NCI-H1105 (cell line): ENCODE data around the gene ZXDC.

Source experiments
- DNase-seq: peaks from one replicate; lab custom pipeline; 2025; lab: John Stamatoyannopoulos, UW

The ZXDC gene

GRCh38 chr3:126452213-126452612, 23.5 kb downstream of the ZXDC start:
- no peak for DNase-seq

DNA sequence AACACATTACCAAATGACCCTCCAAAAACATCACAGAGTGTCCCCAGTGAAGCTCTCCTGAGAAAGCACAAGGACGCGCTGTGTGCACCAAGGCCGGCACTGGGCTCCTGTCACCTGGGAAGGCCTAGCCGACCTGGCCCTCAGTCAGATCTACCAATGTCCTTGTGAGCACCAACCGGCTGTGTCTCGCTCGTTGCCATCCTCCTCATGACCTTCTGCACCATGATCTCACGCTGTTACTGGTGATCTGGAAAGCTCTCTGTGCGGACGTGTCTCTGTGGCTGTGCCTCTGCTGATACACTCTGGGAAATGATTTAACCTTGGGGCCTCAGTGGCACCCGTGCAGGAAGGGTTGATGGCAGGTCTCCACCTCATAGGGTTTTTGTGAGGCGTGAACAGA, 24.2 kb downstream of the ZXDC start:
- no peak for DNase-seq

- DNase-seq: no peak
Measured at GRCh38 chr3:126450744-126451143, 24.9 kb downstream of the ZXDC start.

- no peak for DNase-seq
Measured at GRCh38 chr3:126450219-126450618, 25.5 kb downstream of the ZXDC start.

- DNase-seq: no peak
Measured at GRCh38 chr3:126449621-126450051, 26.1 kb downstream of the ZXDC start.

GRCh38 chr3:126448893-126449180, 26.9 kb downstream of the ZXDC start:
- DNase-seq: no peak

DNA sequence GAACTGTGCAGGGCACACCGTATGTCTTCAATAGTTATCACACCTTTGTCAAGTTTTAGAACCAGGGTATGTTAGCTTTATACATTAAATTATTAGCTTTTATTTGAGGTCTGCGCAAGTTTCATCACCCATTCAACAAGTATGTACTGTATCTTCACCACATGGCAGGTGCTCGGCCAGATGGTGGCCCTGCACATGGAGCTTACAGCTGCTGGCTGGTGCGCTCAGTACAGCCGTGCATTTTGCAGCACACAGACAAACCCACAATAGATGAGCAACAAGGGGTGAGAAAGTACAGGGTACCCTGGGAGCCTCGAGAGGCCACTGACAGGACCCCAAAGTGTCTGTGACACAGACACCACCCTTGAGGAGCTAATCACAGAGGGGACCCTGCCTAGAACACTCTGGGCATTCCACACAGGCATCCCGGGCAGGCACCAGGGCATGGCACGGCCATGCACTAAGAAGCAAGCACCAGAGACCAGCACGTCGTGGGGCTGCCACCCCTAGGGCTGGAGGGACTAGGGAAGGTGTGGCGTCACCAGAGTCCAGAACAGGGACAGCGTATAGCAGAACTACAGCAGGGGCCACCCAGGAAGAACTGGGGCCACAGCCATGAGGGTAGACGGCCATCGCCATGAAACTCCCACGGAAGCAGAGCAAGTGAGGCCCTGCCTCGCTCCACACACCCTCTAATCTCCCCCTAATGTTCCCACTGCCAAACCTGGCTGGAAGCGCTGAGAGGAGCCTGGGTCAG, 27.4 kb downstream of the ZXDC start:
- DNase-seq: no peak

- no peak for DNase-seq
Measured at GRCh38 chr3:126447456-126448106, 28.1 kb downstream of the ZXDC start.

DNA sequence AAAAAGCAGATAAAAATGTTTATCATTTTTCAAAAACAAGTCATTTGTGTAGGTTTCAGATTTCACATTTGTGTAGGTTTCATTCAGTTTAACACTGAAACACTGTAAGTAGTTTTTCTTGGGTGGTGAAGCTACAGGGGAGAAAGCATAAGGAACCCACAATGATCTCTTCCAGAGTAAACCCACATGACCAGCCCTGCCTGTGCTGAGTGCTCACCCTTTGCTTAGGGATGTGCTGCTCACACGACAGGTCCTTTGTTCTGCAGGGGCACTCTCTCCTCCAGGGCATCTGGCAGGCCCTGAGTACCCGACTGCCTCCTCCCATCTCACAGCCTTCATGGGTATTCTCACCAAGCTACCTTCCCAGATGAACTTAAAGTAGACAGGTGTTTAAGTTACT, 28.9 kb downstream of the ZXDC start:
- no peak for DNase-seq

DNA sequence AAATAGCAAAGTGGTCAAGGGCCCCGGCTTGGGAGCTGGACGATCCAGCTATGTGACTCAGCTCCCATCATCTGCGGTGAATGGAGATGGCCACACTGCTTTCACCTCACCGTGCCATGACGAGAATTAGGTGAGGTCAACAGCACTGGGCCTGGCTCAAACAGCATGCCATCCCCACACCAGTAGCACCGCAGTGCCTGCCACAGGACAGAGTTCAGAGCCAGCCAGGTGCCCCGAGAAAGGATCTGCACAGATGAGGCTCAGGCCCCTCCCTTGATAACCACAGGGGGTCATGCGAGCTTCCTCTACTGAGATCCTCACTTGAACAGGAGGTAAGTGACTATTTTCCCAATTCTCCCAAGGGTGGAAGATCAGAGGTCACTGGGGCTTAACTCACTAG, 29.4 kb downstream of the ZXDC start:
- no peak for DNase-seq

DNA sequence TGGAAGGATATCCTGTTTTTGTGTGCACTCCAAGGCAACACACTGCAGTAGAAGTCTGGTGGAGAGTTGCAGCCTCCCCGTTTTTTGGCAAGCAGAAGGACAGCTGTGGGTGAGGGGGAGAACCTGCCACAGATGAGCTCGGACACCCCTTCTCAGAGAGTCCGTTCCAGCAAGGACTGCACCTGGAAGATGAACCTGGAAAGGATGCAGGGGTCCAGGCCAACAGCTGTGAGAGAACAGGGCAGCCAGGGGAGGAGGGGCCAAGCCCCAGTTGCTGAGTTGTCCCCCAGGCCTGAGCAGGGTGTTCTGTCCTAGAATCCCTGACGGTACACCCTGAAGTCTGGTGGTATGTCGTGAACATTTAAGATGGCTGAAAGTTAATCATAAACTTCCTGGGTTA, 30.2 kb downstream of the ZXDC start:
- no peak for DNase-seq

DNA sequence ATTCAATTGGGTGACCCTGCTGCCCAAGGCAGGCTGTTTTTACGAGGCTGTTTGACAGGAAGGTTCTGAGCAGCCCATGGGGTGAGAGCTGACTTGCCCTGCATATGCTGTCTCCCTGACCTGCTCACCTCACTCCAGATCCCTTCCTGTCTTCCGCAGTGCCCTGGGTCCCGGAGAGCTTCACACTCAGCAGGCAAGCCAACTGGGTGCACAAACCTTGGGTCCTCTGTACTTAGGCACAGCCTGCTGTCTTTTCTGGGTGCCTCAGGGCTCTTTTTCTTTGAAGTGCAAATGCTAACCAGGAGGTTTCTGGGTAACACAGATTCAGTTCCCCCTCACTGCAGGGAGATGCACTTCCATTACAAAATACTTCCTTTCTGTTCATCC, 32.8 kb downstream of the ZXDC start:
- DNase-seq: no peak

DNA sequence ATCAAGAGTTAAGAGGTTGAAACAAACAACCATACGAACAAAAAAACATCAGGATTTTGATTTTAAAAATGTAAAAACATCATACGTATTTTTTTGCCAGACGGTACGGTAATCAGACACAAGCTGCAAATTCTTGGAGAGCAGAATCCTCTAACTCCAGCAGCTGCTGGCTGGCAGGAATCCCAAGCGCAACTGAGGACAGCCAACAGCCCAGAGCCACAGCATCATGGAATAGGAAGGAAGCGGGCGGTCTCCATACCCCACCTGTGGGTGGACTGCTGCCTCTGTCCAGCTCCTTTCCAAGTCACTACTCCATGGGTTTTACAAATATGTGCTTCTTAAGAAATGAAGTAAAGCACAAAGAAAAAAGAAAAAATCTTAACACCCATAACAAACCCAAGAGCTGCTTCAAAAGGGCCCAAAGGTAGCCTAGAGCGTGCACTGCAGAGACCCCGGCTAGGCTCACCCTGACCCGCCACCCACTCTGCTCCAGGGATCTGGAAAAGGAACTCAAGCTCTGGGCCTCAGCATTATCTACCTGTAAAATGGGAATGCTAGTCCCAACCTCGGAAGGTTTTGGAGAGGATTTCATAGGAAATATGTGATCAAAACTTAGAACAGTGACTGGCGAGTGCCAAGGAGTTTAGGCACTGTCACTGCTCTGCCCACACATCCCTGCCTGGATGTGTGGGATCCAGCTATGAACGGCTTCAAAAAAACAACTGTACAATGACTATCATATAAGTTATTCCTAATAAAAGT, 33.4 kb downstream of the ZXDC start:
- DNase-seq: no peak

DNA sequence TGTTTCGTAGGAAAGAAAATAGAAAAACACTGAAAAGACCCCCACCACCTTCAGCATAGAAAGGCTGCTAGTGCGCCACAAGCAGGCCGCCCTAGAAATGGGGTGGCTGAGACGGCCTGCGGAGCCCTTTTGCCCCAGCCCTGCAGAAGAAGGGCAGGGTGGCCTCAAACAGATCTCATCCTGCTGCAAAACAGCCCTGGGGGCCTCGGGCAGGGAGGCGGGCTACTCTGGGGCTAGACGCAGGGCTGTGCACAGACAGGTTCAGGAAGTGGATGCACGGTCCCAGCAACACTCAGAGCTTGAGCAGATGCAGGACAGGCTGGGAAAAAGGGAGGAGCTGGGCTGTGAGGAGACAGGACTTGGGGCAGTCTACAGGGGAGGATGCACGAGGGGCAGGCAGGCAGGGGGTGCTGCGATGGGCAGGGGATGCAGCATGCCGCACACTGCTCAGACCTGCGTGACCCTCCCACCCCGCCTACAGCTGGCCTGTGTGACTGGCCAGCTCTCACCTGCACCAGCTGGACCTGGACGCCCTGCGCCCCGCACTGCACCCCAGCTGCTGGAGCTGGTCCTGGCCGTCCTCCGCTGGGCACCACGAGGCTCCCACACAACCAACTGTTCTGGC, 34.3 kb downstream of the ZXDC start:
- no peak for DNase-seq

DNA sequence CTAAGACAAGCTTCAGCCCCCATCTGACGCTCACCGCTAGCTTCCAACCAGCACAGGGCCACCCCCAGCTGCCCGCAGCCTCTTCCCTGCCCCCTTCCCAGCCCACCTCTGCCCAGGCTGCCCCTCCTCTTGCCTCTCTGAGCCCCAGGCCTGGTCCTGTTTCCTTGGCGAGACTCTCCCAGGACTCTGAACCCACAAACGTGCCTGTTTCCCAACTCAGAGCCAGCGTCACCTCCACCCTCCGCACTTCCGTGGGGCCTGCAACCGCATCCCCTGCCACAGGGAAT, 35.0 kb downstream of the ZXDC start:
- DNase-seq: no peak

DNA sequence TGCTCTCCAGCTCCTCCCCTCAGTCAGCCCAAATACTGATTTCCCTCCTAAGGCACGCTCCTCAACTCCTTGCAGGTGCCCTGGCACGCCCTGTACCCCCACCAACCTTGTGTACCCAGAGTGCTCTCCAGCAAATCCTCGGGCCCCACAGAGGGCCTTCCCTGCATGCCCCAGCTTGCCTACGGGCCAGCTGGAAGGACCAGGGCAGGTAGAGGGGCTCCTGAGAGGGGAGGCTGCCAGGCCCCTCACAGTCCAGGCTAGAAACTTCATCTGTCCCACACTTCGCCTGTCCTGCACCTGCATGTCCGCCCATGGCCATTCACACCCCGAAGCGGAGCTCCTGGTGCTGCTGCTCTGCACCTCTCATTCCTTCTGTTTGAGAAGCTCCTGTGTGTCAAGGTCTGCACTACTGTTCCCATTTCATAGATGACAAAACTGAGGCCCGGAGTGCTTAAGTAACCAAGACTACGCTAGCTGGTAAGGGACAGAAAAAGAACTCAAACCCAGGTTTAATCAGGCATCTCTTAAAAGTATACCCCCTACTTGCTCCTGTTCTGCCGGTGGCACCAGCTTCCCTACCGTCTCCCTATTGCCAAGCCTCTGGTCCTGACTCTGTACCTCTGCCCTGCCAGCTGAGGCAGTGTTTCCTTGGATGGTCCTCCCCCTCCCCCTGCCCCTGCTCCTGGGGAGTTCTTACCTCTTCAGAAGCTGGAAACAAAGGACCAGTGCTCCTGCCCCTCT, 35.6 kb downstream of the ZXDC start:
- no peak for DNase-seq

GRCh38 chr3:126439346-126439967, 36.2 kb downstream of the ZXDC start:
- DNase-seq: no peak

DNA sequence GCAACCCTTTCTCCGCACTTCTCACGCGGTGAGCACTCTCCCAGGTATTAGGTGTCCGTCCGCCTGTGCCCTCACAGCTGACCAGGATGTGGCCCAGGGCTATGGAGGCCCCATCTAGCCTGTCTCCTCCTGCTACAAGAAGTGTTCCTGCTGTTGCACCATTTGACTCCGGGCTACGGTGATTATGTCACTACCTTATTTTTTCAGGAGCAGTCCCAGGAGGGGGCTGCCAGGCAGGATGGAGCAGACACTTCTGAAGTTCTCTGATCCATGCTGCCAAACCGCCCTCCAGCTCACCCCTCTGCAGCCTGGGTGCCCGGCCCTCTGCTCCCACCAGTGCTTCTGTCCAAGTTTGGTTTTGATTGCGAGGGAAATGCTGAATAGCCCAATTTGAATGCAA, 36.9 kb downstream of the ZXDC start:
- DNase-seq: no peak

DNA sequence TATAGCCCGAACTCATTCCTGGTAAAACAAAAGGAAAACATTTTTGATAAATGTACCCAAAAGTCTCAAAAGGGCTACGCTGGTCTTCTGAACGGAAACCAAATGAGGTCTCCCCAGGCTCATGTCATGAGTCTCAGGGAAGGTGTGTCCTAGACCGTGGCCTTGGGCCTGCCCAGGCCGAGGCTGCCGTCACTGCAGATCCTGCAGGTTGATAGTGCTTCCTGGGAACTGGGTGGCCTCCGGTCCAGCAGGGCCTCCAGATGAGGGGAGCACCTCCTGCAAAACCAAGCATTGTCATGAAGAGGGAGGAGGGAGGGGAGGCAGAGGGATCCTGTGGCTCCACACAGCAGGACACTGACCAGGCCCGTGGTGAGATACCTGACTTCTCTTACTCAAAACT, 37.5 kb downstream of the ZXDC start:
- no peak for DNase-seq

DNA sequence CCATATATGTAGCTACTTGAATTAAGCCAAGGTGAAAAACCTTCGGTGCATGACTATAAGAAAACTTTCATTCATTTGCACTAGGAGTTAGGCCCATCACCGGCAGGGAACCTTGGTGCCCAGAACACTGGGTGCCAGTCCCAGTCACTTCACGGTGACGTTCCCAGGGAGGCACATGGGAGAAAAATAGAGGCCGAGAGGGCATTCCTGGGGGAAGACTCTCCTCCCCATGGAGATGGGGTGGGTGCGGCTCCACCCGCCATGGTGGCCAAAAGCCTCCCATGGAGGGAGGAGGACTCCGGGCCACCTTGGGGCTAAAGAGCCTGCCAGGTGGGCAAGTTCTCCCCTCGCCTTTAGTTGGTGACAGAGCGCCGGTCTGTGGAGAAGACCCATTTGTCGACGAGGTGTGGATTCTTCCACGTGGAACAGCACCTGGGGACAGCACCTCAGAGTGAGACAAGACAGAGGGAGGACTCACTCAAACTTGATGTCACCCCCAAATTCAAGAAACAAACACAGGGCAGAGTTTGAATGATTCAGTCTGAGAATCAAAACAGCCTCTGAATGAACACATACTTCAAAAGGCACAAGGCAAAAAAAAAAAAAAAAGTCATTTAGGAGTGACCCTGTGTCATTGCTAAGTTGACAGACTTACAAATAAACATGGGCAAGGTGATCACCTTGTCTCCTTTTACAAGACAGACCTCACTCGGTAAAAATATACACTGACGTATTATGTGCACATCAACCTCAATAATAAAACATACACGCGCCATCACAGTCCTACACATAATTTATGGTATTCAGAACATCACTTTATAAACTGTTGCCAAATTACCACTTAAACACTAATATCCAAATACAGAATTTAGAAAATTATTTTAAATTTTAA, 38.6 kb downstream of the ZXDC start:
- DNase-seq: no peak
